Kidney tubule cell (primary cell): ENCODE measurements around the gene CPPED1.
"Not testable (repeated sequence)": the region's sequence is repeated elsewhere in the genome, so short reads cannot be mapped to it uniquely, and the experiment has no call there.

Experiments
- DNase-seq: peaks from one replicate; pipeline ENCODE4 v3.0.0-alpha.2; 2018; ENCODE audit warnings: low spot score

CPPED1 gene, protein sequence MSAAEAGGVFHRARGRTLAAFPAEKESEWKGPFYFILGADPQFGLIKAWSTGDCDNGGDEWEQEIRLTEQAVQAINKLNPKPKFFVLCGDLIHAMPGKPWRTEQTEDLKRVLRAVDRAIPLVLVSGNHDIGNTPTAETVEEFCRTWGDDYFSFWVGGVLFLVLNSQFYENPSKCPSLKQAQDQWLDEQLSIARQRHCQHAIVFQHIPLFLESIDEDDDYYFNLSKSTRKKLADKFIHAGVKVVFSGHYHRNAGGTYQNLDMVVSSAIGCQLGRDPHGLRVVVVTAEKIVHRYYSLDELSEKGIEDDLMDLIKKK

DNA sequence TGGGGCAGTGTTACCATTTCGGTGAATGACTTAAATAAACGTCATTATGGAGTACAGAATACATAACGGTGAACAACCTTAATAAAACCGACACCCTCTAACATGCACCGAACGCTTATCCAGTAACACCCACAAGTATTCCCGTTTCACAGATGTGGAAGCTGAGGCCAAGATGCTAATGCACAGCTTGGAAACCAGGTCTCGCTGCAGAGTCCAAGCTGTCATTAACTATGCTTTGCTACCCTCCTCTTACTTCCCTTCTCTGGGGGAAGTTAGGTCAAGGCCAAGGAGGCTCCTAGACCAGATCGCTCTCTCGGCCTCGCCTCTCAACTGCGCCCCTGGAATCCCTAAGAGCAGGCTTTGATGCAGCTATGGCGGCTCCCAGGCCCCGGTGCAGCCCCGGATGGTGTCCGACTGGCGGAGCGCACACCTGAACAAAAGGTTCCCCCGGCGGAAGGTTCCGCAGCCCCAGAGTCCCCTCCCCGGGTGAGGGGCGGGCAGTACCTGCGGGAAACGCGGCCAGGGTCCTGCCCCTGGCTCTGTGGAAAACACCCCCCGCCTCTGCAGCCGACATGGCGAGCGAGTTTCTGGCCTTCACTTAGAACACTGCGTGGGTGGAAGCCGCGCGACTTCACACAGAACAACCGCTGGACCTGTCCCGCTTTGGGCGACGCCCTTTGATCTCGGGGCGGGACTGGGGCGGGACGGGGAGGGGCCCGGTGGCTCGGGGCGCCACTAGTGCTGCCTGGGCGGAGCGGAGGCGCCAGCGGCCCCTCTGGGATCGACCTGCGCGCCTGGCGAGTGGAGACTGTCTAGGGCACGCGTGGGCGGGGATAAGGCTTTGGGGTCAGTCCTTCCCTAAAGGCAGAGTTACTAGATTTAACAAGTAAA is at the start of gene CPPED1:
Gene CPPED1, minus strand, starts transcription at position 685 of the 891 bp plus-strand sequence. Its CDS starts 111 bp downstream, at position 574.
- peak; percentile 93 for DNase-seq

DNA sequence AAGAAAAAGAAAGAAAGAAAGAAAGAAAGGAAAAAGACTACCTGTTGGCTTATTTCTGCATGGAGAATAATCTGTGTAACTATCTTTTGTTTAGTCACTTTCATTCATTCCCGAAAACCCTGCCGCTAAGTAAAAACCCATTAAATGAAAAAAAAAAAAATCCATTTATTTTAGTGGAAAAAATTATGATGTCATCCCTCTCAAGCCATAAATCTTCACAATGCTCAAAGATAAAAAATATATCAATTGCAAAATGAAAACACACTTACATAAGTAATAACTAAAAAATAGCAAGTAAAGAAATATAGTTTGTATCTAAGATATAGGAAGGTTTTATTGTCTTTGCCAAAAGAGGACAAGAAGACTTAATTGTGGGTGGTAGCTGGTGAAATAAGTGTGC is 46.5 kb upstream of the CPPED1 start:
- no peak for DNase-seq

DNA sequence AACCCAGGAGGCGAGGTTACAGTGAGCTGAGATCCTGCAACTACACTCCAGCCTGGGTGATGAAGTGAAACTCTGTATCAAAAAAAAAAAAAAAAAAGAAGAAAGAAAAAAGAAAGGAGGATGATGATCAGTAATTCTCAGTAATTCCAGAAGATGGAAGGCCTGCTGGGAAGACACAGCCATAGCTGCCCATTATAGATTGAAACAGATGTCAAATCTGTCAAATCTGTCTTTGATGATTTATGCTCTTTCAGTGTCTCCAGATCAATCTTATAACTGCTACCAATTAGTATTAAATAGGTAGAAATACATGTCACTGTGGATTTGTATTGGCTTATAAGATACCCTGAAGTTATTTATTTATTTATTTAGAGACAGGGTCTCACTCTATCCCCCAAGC is 42.9 kb upstream of the CPPED1 start:
- no peak for DNase-seq

DNA sequence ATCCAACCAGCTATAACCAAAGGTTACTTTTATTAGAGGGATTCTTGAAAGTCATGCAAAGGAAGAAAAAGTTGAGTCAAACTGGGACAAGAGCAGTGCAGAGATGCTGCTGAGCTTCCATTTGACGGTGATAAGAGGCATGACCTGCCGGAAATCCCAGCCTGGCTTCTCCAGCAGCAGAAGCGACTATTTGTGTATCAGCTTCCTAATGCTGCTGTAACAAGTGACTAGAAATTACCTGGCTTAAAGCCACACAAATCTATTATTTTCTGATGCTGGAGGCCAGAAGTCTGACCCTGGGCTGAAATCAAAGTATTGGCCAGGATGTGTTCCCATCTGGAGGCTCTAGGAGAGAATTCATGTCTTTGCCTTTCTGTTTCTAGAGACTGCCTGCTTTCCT is 41.6 kb upstream of the CPPED1 start:
- DNase-seq = no peak

DNA sequence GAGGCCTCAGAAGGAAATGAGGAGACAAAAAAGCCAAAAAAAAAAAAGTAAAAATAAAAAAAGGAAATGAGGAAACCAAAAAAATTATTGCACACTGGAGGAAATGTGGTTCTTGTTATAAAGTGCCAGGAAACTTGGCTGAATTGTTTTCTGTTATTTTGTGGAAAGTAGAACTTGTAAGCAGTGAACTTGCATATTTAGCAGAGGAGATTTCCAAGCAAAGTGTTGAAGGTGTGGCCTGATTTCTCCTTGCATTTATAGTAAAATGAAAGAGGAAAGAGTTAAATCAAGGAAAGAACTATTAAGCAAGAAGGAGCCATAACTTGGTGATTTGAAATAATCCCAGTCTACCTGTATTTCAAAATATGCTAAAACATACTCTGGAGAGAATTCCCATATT is 34.1 kb upstream of the CPPED1 start:
- DNase-seq = no peak

DNA sequence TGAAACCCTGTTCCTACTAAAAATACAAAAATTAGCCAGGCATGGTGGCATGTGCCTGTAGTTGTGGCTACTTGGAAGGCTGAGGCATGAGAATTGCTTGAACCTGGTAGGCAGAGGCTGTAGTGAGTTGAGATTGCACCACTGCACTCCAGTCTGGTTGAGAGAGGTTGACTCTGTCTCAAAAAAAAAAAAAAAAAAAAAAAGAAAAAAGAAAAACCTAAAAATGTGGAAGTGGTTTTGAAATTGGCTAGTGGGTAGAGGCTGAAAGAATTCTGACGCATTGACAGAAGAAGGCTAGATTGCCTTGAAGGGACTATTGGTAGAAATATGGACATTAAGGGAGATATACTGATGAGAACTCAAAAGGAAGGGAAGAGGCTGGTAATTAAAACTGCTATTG is 33.6 kb upstream of the CPPED1 start:
- no peak for DNase-seq

DNA sequence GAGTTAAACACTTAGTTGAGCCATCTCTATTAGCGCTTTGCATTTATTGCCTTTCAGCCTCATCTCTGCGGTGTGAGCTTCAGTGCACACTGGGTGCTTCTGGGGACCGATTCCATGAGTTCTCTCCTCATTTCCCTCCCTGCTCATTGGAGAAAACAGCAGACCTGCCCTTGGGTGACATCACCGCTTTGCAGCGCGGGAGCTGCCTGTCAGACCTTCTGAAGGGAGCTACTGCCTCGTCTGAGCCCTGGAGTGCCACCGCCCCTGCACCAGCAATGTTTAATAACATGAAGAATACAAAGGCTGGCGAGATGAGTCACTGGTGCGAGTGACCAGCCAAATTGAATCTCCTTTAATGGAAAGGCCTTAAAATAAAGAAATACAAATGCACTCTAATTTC is 30.2 kb upstream of the CPPED1 start:
- DNase-seq = peak; percentile 77

DNA sequence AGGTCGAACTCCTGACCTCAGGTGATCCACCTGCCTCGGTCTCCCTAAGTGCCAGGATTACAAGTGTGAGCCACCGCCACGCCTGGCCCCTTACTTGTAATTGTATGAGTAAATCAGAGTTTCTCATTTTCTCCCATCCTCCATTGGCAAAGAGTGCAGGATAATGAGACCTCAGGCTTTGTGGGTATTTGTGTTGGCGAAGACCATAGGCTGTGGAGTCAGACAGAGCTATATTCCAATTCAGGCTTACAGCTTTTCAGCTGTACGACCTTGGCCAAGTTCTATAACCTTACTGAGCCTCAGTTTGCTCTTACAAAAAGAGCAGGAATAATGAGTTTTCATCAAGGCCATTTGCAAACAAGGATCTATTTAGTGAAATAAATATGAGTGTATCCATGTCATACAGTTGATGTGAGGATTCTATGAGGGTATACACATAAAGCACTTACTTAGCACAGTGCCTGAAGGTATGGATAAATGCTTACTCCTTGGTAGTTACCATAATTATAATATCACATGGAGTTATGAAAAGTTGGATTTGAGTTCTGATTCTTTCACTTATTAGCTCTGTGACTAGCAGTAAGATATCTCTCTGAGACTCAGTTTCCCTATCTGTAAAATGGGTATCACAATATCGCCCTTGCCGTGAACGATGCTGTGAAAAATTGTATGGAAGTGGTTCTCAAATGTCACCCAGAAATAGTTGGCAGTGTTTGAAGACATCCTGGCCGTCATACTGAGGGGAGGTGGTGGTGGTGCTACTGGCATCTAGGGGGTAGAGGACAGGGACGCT is 25.6 kb upstream of the CPPED1 start:
- DNase-seq = no peak

DNA sequence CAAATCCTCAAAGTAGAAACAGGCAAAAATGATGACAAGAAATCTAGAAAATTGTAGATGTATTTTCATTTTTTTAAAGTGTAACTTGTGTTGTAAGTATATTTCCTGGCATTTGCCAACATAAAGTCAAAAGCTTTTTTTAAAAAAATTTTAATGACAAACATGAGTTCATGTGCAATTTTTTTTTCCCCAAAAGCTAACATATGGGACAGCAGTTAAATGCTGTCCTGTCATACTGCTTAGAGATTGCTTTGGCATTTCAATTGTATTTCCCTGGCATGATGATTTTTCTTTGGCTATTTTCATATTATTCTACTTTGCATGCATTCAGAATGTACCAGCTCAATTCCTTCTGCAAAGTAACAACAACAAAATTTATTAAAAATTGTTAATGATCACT is 24.5 kb upstream of the CPPED1 start:
- no peak for DNase-seq

DNA sequence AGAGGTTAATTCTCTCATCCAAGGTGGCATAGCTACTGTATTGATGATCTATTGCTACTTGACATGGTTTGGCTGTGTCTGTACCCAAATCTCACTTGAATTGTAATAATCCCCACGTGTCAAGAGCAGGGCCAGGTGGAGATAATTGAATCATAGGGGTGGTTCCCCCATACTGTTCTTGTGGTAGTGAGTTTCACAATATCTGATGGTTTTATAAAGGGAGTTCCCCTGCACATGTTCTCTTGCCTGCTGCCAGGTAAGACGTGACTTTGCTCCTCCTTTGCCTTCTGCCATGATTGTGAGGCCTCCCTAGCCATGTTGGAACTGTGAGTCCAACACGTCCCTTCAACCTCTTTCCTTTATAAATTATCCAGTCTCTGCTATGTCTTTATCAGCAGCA is 22.9 kb upstream of the CPPED1 start:
- no peak for DNase-seq

DNA sequence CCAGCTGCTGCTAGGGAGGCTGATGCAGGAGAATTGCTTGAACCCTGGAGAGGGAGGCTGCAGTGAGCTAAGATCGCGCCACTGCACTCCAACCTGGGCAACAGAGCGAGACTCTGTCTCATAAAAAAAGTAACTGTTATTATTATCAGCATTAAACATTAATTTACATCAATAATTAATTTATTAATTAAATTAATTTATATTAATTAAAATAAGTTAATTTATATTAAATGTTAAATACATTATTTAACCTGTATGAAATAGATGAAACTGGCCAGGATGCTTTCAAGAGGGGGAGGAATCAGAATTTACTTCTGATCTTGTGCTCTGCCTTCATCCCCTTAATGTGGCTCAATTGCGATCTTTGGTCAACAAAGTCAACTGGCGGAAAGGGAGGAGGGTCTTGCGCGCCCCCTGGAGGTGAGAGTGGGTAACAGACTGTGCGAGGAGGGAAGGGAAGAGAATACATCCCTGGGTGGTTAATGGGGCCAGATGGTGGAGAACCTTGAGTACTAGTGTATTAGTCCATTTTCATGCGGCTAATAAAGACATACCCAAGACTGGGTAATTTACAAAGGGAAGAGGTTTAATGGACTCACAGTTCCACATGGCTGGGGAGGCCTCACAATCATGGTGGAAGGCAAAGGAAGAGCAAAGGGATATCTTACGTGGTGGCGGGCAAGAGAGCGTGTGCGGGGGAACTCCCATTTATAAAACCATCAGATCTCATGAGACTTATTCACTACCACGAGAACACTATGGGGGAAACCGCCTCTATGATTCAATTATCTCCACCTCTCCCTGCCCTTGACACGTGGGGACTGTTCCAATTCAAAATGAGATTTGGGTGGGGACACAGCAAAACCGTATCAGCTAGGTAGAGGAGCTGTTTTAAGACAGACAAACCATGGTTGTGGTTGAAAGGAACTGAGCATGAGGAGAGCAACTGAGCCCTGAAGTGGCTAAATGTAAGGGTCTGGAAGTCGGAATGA is 15.7 kb upstream of the CPPED1 start:
- DNase-seq = peak; percentile 59

DNA sequence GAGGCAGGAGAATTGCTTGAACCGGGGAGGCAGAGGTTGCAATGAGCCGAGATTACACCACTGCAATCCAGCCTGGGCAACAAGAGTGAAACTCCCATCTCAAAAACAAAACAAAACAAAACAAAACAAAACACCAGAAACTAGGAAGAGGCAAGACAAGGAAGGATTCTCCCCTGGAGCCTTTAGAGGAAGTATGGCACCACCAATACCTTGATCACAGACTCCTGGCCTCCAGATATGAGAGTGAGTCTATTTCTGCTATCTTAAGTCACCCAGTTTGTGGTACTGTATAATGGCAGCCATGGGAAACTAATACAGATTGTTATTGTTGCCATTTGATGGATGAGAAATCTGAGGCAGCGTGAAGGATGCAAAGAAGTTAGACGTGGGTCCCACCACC is 14.6 kb upstream of the CPPED1 start:
- no peak for DNase-seq

DNA sequence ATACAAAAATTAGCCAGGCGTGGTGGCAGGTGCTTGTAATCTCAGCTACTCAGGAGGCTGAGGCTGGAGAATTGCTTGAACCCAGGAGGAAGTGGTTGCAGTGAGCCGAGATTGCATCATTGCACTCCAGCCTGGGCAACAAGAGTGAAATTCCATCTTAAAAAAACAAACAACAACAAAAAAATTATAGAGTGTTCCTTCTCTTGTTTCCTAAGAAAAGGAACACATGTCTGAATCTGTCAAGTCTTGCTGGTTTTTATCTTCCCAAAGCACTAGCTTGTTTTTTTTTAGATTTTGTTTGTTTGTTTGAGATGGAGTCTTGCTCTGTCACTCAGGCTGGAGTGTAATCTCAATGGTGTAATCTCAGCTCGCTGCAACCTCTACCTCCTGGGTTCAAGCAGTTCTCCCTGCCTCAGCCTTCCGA is 13.1 kb upstream of the CPPED1 start:
- peak; percentile 51 for DNase-seq

DNA sequence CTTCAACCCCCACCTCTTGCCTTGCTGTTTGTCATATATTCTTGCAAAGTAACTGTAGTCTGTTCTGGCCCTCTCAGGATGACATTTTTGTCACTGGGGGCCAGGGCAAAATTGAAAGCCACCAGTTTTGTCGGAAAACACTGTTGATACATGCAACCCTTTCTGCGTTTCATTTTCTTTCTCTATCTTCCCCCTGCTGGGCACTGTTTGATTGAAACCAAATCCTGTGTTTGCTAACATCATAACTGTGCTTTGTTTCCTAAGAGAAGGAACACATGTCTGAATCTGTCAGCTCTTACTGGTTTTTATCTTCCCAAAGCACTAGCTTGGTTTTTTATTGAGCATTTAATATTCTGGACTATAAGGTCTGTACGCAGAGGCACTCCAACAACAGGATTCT is 11.7 kb upstream of the CPPED1 start:
- DNase-seq = no peak

DNA sequence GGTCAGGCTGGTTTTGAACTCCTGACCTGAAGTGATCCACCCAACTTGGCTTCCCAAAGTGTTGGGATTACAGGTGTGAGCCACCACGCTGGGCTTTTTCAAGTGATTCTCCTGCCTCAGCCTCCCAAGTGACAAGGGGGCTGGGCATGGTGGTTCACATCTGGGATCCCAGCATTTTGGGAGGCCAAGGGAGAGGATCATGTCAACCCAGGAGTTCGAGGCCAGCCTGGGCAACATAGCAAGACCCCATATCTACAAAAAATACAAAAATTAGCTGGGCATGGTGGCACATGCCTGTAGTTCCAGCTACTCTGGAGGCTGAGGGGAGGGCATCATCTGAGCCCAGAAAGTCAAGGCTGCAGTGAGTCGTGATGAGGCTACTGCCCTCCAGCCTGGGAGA is 10.0 kb upstream of the CPPED1 start:
- not testable (repeated sequence) for DNase-seq

DNA sequence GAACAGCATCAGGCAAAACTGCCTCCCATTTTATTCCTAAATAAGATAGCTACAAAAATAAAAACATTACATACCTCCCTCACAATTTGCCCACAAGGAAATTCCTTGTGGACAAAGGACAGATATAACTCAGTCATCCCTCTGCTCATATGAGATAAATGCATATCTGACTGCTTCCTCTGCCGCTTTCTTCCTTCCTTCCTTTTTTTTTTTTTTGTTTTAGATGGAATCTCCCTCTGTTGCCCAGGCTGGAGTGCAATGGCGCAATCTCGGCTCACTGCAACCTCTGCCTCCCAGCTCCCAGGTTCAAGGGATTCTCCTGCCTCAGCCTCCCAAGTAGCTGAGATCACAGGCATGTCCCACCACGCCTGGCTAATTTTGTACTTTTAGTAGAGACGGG is 9.6 kb upstream of the CPPED1 start:
- not testable (repeated sequence) for DNase-seq

DNA sequence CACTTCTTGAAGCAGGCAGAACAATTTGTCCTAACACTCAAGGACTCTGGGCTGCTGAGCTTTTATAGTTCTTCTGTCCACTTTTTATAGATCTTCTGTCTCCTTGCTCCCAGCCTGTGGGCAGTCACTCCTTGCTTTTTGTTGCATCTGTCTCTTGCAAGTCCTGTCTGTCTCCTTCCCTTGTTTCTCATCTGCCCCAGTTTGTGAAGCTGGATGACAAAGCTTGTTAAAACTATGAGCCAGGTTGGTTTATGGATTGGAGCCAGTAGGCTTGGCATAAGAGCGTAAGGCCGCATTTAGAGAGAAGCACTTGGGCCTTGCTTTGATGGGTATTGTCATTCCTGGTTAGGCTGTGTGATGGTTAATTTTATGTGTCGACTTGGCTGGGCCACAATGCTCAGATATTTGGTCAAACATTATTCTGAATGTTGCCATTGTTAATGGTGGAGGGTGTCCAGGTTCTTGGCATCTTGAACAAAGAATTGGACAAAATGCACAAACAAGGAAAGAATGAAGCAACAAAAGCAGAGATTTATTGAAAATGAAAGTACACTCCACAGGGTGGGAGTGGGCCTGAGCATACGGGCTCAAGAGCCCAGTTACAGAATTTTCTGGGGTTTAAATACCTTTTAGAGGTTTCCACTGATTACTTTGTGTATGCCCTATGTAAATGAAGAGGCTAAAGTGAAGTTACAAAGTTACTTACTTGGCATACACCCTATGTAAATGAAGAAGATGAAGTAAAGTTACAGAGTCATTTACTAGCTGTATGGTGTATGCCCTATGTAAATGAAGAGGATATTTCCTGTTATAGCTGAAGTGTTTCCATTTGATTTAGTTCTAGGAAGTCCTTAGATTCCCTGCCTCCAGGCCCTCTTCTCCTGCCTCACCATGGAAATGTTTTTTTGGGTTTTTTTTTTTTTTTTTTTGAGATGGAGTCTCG is 8.0 kb upstream of the CPPED1 start:
- DNase-seq = no peak

DNA sequence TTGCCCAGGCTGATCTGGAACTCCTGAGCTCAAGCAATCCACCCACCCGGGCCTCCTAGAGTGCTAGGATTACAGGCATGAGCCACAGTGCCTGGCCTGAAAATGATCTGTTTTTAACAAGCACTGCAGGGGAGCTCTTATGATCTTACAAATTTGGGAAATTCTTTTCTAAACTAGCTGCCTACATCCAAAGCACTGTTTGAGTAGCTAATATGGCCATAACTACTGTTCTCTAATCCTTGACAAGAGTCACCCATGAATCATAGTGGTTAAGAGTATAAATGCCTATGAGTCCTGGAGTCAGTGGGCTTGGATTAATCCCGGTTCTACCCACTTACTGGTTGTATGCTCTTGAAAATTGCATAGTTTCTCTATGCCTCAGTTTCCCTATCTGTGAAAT is 1.4 kb upstream of the CPPED1 start:
- DNase-seq = no peak

DNA sequence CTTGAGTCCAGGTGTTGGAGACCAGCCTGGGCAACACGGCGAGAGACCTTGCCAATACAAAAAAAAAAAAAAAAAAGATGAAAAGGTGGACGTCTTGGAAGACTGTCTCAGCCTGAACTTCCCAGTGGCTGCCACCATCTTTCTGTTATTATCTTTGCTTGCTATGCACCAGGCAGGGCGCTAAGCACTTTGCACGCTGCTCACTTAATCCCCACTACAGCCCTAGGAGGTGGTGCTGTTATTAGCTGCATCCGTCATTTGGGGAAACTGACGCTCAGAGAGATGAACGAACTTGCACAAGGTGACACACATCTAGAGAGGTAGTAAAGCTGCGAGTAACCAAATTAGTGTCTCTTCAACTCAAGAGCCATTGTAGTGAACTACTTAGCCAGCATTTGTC is 708 bp upstream of the CPPED1 start:
- no peak for DNase-seq

DNA sequence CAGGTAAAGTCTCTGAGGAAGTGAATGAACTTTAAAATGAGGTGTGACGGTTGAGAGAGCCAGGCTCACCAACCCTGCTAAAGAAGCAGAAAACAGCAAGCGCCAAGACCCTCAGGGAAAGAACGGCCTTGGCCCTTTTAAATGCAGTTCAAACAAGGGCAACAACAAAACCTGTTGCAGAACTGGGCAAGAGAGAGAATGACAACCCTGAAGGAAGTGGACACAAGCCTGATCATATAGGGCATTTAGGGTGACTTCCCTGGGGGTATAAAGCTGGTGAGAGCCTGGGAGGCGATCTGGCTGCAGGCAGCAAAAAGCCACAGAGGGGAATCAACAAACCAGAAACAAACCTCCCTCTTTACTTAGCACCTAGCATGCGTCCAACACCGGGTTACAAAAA is 1.0 kb downstream of the CPPED1 start:
- peak; percentile 13 for DNase-seq
